ENCODE results near the gene CCDC146.
"Not testable (repeated sequence)": the region's sequence is repeated elsewhere in the genome, so short reads cannot be mapped to it uniquely, and the experiment has no call there.

The CCDC146 gene

DNA sequence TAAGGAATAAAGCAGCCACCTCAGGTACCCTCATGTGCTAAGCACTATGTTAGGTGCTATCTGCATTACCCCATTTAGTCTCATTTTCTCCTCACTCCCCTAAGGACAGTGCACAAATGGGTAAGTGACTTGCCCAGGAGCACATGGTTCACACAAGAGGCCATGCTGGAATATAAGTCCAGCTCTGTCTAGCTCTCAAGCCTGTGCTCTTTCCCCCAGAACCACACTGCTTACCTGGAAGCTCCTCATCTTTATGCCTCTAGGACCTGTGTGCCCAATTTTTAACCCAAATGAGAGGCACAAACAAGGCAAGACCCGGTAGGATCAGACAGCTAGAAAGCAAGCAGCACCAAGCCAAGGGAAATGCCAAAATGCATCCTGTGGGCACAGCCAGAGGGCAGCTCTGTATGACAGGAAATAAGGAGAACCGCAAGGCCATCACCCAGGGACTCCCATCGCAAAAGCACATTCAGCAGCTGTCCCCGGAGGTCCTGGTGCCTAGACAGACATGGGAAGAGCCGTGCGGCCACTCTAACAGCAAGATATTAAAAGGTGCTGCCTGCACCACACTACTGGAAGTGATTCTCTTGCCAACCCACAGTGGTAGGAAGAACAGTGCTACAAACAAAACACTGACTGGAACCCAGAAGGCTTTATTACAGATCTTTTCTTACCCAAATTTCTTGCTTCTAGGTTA is 205.7 kb downstream of the CCDC146 start:
- DNase-seq (ENCODE audit: low spot score) = no peak

DNA sequence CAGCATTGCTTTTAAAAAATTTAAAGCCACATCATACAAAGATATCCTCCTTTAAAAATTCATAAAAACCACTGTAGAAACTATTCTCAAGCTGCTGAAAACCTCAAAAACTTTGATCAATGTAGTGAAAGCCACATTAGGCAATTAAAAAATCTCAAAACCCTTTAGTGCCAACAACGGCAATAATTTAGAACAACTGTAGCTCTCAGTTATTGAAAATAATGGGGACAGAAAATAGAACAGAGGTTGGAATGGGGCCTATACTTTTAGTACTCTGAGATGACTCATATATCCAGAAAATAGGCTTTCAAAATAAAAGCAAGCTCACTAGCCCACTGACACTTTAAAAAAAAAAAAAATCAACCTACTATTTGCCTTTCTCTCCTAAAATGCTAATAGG is 206.3 kb downstream of the CCDC146 start:
- no peak for DNase-seq (ENCODE audit: low spot score)

DNA sequence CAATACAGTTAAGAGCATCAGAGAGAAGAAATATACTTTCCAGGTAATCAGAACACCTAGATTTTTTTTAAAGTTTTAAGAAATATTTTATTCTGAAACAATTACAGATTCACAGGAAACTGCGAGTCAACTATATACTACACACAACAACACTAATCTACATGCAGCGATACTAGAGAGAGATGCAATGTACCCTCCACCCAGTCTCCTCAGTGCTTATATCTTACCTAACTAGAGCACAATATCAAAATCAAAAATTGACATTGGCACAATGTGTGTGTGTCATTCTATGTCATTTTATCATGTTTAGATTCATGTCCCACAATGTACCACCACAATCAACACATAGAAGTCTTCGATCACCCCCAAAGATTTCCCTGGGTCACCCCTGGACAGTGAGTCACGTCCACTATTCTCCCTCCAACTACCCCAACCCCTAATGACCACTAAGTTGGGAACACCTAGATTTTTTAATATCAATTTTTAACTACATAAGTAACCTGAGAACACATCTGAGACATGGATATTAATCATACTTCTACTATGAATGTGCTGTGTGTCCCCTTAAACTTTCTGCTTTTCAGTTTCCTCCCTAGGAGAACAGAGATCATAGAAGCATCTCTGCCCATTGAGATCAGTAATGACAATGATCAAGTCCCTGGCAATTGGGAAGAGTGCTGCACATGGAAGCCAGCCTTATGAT is 207.2 kb downstream of the CCDC146 start:
- no peak for DNase-seq (ENCODE audit: low spot score)

DNA sequence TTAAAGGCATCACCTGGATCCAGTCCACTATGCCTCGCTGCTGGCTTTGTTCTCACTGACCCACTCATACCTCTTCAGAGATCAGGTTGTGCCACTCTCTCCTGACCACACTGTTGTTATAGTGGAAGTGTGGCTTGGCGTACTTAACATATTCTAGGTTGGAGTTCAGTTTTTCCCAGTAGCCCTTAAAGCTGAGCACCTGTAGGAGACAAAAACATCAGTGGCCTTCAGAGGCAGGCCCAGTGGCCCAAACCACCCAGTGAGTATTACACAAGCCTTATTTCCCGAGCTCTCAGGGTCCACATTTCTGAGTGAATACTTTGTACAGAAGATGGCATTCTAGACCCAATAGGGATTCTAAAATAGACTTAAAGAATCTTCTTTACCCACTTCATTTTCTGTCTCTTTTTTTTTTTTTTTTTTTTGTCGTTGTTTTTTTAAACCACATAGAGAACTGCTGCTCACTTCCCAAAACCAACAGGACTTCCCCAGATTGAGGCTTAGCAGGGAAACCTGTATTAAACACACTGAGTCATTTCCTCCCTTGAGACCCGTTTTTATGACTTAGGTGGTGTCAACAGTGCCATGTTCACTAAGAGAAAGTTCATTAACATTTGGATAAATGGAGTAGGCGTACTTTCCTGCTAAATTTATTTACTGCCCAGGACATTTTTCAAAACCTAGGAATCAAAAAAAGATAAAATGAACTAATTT is 207.9 kb downstream of the CCDC146 start:
- DNase-seq (ENCODE audit: low spot score) = no peak

DNA sequence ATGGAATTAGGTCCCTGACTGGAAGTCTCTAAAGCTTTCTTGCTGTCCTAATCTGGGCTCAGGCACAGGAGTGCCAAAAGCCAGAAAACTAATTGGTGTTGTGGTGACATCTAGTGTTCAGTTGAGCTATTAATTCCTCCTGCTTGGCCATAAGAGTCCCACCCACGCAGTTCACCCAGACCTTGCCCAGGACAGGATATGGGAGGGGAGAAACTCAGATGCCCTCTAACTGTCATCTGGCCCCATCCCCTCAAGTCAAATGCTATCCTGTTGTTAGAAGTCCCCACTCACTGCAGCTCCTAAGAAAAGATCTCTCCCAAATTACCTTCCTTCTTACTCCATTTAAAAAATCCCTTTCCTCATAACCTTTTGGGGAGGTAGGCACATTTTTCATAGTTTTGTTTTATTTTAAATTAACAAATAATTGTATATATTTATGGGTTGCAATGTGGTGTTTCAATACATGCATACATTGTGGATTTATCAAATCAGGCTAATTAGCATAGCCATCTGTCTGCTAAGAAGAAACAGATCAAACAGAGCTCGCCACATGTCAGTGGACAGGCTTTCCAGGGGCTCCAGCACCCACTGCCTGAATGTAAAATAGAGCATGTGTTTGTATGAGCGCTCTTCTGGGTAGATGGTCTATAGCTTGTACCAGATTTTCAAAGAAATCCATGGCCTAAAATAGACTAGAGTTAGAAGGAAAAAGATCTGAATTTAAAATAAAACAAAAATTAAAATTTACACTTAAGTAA is 209.7 kb downstream of the CCDC146 start:
- DNase-seq (ENCODE audit: low spot score) = peak; percentile 83

DNA sequence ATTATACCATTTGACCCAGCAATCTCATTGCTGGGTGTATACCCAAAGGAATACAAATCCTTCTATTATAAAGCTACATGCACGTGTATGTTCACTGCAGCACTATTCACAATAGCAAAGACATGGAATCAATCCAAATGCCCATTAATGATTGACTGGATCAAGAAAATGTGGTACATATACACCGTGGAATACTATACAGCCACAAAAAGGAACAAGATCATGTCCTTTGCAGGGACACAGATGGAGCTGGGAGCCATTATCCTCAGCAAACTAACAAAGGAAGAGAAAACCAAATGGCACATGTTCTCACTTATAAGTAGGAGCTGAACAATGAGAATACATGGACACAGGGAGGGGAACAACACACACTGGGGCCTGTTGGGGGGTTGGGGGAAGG is 211.6 kb downstream of the CCDC146 start:
- DNase-seq (ENCODE audit: low spot score) = not testable (repeated sequence)

DNA sequence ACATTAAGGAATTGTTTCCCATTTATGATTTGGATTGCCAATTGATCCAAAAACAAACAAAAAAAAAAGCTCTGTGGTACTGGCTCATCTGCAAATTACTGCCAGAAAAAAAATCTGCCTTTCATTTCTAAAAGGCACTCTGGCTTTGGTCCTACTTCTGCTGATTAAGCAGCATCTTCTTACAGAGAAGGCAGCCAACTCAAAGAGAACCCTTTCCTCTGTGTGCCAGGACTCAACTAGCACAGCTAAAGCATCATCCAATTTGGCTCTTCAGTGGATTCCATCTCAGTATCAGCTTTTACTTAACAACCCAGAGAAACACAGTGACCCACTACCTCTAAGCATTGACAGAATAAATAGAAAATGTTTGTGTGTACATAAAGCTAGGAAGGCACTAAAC is 213.2 kb downstream of the CCDC146 start:
- DNase-seq (ENCODE audit: low spot score) = no peak

DNA sequence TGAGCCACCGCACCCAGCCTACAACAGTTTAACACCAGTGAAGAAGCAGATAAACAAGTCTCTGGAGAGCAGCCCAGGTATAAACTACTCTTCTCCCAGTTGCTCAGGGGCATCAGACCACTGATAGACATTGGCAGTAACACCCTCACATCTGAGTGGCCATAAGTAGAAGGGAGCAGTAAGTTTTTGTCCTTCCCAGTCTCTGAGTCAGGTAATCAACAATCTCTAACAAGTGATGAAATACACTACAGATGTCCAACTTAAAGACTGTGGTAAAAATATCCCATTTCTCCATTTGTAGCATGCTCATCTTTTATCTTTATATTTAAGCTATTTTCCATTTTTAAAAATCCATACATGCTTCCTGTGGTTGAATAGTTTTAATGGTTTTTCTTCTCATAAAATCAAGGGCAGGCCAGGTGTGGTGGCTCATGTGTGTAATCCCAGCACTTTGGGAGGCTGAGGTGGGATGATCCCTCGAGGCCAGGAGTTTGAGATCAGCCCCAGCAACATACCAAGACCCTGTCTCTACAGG is 215.1 kb downstream of the CCDC146 start:
- DNase-seq (ENCODE audit: low spot score) = no peak

DNA sequence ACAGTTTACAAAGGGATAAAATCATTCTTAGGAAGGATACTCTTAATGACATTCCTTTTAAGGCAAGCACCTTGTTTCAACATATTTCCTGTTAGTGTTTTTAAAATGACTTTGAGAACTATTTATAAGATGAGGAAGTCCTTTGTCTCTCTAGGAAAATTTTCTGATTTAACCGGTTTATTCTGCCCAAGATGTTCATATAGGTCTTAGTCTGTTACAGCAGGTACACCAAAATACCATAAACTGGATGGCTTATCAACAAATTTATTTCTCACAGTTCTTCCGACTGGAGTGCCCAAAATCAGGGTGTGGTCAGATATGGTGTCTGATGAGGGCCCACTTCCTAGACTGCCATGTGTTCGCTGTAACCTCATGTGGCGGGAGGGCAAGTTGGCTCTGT is 215.8 kb downstream of the CCDC146 start:
- no peak for DNase-seq (ENCODE audit: low spot score)

DNA sequence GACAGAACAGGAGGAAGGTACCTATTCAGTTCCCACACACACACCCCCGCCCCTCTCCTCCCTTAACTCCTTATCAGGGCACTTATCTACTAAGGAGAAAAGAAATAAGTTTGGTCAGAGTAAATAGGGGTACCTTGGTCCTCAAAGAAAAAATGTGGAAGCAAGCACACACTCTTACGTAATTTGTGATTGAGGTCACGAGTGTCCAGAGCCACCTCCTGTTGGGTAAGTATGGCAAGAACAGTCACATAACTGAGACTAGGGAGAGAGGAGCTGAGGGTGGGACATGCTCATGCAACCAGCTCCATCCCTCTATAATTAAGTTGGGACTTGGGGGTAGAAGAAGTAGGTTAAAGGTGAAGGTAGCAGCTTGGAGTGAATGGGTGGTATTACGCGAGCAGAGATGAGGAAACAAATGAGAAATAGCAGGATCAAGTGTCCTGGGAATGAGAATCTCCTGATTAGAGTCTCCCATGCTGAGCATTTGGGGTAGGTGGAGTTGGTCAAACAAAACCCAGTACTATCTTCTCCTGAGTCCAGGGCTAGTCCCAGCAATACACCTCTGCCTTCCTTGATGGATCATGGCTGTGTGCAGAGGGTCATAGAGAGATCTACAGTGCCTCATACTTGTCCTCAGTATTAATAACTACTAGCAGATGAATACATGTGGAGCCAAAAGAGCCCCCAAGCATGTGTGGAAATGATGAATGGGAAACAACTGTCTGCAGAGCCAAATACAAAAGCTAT is 216.6 kb downstream of the CCDC146 start:
- DNase-seq (ENCODE audit: low spot score) = no peak

DNA sequence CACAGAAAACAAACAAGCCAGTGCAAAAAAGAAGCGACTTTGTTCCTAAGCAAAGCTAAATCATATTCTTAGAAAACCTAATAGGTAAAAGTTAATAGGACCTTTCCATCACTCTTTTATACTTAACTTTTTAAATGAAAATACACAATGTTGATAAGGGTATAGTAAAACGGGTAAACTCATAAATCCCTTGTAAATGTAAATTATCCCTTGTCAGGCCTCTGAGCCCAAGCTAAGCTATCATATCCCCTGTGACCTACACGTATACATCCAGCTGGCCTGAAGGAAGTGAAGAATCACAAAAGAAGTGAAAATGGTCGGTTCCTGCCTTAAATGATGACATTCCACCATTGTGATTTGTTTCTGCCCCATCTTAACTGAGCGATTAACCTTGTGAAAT is 217.3 kb downstream of the CCDC146 start:
- no peak for DNase-seq (ENCODE audit: low spot score)
